Right renal cortex interstitium (tissue), 3 donors: Measurements from ENCODE around the gene DLX5. TPM values are rescaled to one million over a fixed set of nuclear protein-coding genes. Genes with fewer than 3 reads are reported as not detected.

ENCODE experiments used
- DNase-seq, 3 donors: peaks; one replicate each; pipeline ENCODE4 v3.0.0-alpha.2; 2013; ENCODE audit warnings: low read depth in 3 of 3, low spot score in 2 of 3
- polyA plus RNA-seq, 3 donors: library from polyadenylated mRNA; unstranded; fragments of 120-200 nt; gene quantifications; one replicate each; pipeline ENCODE4 v1.2.1, GENCODE V29; 2013; ENCODE audit not compliant: insufficient read length in 3 of 3

Gene DLX5
- polyA plus RNA-seq, 3 donors: 0.08 to 0.15 TPM; not detected in 1

GRCh38 chr7:97006055-97006815 lies 18.4 kb downstream of the DLX5 start:
- no peak for DNase-seq

- no peak for DNase-seq
Observed at GRCh38 chr7:97005183-97006054, 19.2 kb downstream of the DLX5 start, which contains the start of gene DLX6. DLX6 (plus strand) TSS chr7:97005553; CDS start chr7:97005978, 425 bp downstream.

GRCh38 chr7:97004247-97005182 lies 20.1 kb downstream of the DLX5 start:
- DNase-seq: no peak

GRCh38 chr7:97003262-97004246 lies 21.1 kb downstream of the DLX5 start:
- DNase-seq: no peak

GRCh38 chr7:97002555-97003261 lies 21.9 kb downstream of the DLX5 start:
- no peak for DNase-seq

GRCh38 chr7:97001656-97002554 lies 22.7 kb downstream of the DLX5 start:
- no peak for DNase-seq

- DNase-seq: no peak
Observed at GRCh38 chr7:97001221-97001620, 23.4 kb downstream of the DLX5 start.

GRCh38 chr7:96998744-96999143 lies 25.9 kb downstream of the DLX5 start:
- DNase-seq: no peak

- DNase-seq: no peak
Observed at GRCh38 chr7:96998333-96998732, 26.3 kb downstream of the DLX5 start.

GRCh38 chr7:96997512-96998032 lies 27.1 kb downstream of the DLX5 start:
- no peak for DNase-seq

- no peak for DNase-seq
Observed at GRCh38 chr7:96996958-96997511, 27.6 kb downstream of the DLX5 start.

GRCh38 chr7:96996111-96996957 lies 28.3 kb downstream of the DLX5 start:
- no peak for DNase-seq

GRCh38 chr7:96995406-96996110 lies 29.1 kb downstream of the DLX5 start:
- DNase-seq: no peak

GRCh38 chr7:96993980-96994379 lies 30.7 kb downstream of the DLX5 start:
- DNase-seq: no peak

GRCh38 chr7:96993094-96993865 lies 31.4 kb downstream of the DLX5 start:
- DNase-seq: no peak
